K562 (cell line): ENCODE results near the gene TBP.

Source experiments
- CEBPB ChIP-seq: fragments of 450-650 bp; IDR thresholded peaks from 2 replicates; pipeline ENCODE4 v1.6.1; 2016; ENCODE audit warnings: missing genetic modification characterization, missing compliant biosample characterization
- FOXK2 ChIP-seq, 2 experiments: fragments of 450-650 bp; IDR thresholded peaks in 1 of 2; conservative IDR thresholded peaks in 1 of 2; 2 replicates each; pipeline ENCODE4 v1.6.1; 2016; ENCODE audit warnings: low read depth in 2 of 2, mild to moderate bottlenecking in 1 of 2
- MAX ChIP-seq: sonication (generic); formaldehyde crosslinking; IDR thresholded peaks from 2 replicates; pipeline ENCODE4 v1.9.0; 2022; ENCODE audit warnings: mild to moderate bottlenecking, missing genetic modification reagents
- SAFB ChIP-seq: fragments of 200-400 bp; formaldehyde crosslinking; IDR thresholded peaks from 2 replicates; pipeline ENCODE4 v1.6.1; 2017; ENCODE audit warnings: low read depth, low read length, borderline replicate concordance
- SMAD1 ChIP-seq: fragments of 150-350 bp; IDR thresholded peaks from 2 replicates; pipeline ENCODE4 v1.6.1; 2014; ENCODE audit warnings: low read length, low read depth; ENCODE audit not compliant: partially characterized antibody
- ZNF24 ChIP-seq: fragments of 450-650 bp; IDR thresholded peaks from 2 replicates; pipeline ENCODE4 v1.6.1; 2016
- ZNF274 ChIP-seq: IDR thresholded peaks from 2 replicates; pipeline ENCODE4 v1.6.1; 2011; ENCODE audit warnings: low read depth, mild to moderate bottlenecking, low read length, moderate library complexity, borderline replicate concordance
- TF ChIP-seq, protein P1 (sequence below): sonication (generic); formaldehyde crosslinking; IDR thresholded peaks from 2 replicates; pipeline ENCODE4 v1.8.1; 2022; ENCODE audit warnings: missing genetic modification reagents
- TF ChIP-seq, protein P2 (sequence below): sonication (generic); formaldehyde crosslinking; IDR thresholded peaks from 2 replicates; pipeline ENCODE4 v1.8.0; 2023; ENCODE audit warnings: mild to moderate bottlenecking, missing genetic modification reagents
- TF ChIP-seq, protein P3 (sequence below): fragments of 450-650 bp; formaldehyde crosslinking; IDR thresholded peaks from 2 replicates; pipeline ENCODE4 v1.4.0; 2022; ENCODE audit warnings: missing genetic modification characterization

GRCh38 chr6:170514908-170515307 is 39.3 kb upstream of the TBP start:
- TF ChIP-seq ZNF24 (no peak), MAX (CRISPR knock-in tag) (no peak), ZNF274 (no peak), FOXK2 (conservative IDR thresholded peaks at IDR 0.05 in 1 of 2, IDR thresholded peaks at IDR 0.05 in 1 of 2; ENCODE audit: low read depth in 2 of 2) (no peak), CEBPB (no peak), SAFB (no peak), SMAD1 (no peak)
- TF ChIP-seq, protein P1, sequence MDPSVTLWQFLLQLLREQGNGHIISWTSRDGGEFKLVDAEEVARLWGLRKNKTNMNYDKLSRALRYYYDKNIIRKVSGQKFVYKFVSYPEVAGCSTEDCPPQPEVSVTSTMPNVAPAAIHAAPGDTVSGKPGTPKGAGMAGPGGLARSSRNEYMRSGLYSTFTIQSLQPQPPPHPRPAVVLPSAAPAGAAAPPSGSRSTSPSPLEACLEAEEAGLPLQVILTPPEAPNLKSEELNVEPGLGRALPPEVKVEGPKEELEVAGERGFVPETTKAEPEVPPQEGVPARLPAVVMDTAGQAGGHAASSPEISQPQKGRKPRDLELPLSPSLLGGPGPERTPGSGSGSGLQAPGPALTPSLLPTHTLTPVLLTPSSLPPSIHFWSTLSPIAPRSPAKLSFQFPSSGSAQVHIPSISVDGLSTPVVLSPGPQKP (CRISPR knock-in tag), result no peak
- TF ChIP-seq, protein P2, sequence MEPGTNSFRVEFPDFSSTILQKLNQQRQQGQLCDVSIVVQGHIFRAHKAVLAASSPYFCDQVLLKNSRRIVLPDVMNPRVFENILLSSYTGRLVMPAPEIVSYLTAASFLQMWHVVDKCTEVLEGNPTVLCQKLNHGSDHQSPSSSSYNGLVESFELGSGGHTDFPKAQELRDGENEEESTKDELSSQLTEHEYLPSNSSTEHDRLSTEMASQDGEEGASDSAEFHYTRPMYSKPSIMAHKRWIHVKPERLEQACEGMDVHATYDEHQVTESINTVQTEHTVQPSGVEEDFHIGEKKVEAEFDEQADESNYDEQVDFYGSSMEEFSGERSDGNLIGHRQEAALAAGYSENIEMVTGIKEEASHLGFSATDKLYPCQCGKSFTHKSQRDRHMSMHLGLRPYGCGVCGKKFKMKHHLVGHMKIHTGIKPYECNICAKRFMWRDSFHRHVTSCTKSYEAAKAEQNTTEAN (CRISPR knock-in tag), result no peak
- TF ChIP-seq, protein P3, sequence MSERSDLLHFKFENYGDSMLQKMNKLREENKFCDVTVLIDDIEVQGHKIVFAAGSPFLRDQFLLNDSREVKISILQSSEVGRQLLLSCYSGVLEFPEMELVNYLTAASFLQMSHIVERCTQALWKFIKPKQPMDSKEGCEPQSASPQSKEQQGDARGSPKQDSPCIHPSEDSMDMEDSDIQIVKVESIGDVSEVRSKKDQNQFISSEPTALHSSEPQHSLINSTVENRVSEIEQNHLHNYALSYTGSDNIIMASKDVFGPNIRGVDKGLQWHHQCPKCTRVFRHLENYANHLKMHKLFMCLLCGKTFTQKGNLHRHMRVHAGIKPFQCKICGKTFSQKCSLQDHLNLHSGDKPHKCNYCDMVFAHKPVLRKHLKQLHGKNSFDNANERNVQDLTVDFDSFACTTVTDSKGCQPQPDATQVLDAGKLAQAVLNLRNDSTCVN (CRISPR knock-in tag), result no peak
